PFSK-1 (cell line): Measurements from ENCODE around the gene HOXC10.

ENCODE experiments used
- POLR2AphosphoS5 ChIP-seq: IDR thresholded peaks from 2 replicates; pipeline ENCODE4 v1.6.1; 2012; ENCODE audit warnings: low read depth, mild to moderate bottlenecking, control low read depth, low read length, moderate library complexity
- TAF1 ChIP-seq: IDR thresholded peaks from 2 replicates; pipeline ENCODE4 v1.6.1; 2012; ENCODE audit warnings: low read length, control low read depth, borderline replicate concordance; ENCODE audit not compliant: insufficient read depth

- TF ChIP-seq POLR2AphosphoS5 (no peak), TAF1 (no peak)
These were observed 31.1 kb downstream of the HOXC10 start for GRCh38 chr12:54016051-54016450.
